ENCODE results near the gene GPNMB. TPM values are rescaled to one million over a fixed set of nuclear protein-coding genes. Genes with fewer than 3 reads are reported as not detected.

GPNMB gene
- polyA plus RNA-seq, 1 experiment: 54.5 TPM

GRCh38 chr7:23267357-23267756, 20.8 kb downstream of the GPNMB start:
- ChIA-PET POLR2A (no interaction called here), CTCF (interaction anchor here (1.7 kb wide), 1 partner anchor 196 kb away, joined by 3 read pairs; no protein-coding TSS in a partner anchor)
- H3K4me3 ChIP-seq (ENCODE audit: low read depth, low read length): no peak overlapping the region
- no peaks in the 10 kb centered on the region; the same call in 1 of the 2 replicates for H3K36me3 ChIP-seq (ENCODE audit: control insufficient read depth, insufficient read depth, low read length)
- TF ChIP-seq, protein P1, sequence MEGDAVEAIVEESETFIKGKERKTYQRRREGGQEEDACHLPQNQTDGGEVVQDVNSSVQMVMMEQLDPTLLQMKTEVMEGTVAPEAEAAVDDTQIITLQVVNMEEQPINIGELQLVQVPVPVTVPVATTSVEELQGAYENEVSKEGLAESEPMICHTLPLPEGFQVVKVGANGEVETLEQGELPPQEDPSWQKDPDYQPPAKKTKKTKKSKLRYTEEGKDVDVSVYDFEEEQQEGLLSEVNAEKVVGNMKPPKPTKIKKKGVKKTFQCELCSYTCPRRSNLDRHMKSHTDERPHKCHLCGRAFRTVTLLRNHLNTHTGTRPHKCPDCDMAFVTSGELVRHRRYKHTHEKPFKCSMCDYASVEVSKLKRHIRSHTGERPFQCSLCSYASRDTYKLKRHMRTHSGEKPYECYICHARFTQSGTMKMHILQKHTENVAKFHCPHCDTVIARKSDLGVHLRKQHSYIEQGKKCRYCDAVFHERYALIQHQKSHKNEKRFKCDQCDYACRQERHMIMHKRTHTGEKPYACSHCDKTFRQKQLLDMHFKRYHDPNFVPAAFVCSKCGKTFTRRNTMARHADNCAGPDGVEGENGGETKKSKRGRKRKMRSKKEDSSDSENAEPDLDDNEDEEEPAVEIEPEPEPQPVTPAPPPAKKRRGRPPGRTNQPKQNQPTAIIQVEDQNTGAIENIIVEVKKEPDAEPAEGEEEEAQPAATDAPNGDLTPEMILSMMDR (IDR thresholded peaks at IDR 0.05; ENCODE audit: insufficient read depth, low read depth, low read length): no peak
- DNase-seq (ENCODE audit: low read depth): no peak
- no peaks in the 10 kb centered on the region for H3K27me3 ChIP-seq (ENCODE audit: control insufficient read depth, insufficient read depth, low read length)

GRCh38 chr7:23268167-23268566, 21.6 kb downstream of the GPNMB start:
- CTCF ChIA-PET: interaction anchor here (0.8 to 1.7 kb wide), 4 partner anchors 9 to 195 kb away, joined by 3 to 5 read pairs (median 4); no protein-coding TSS in a partner anchor
- H3K27me3 ChIP-seq (ENCODE audit: control insufficient read depth, insufficient read depth, low read length): no peaks in the 10 kb centered on the region
- H3K4me3 ChIP-seq (ENCODE audit: low read depth, low read length): no peak overlapping the region
- POLR2A ChIA-PET: no interaction called here
- no peak for DNase-seq (ENCODE audit: low read depth)
- no peaks in the 10 kb centered on the region; the same call in 1 of the 2 replicates for H3K36me3 ChIP-seq (ENCODE audit: control insufficient read depth, insufficient read depth, low read length)
- TF ChIP-seq, protein P1 (IDR thresholded peaks at IDR 0.05; ENCODE audit: insufficient read depth, low read depth, low read length): no peak

DNA sequence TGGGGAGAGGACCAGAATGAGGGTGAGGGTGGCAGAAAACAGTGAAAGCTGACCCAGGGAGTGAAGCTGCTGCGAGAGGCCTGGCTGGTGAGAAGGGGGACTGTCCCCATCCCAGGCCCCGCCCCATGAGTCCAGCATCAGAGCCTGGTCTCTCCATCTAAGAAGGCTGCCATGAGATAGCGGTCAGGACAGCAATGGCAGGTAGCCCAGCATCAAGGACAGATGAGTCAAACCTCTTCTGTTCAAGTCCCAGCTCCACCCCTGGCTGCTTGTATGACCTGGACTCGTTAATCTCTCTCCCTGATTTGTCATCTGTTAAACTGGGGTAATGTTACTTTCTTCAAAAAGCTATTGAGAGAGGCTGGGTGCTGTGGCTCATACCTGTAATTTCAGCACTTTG, 22.2 kb downstream of the GPNMB start:
- no peaks in the 10 kb centered on the region for H3K27me3 ChIP-seq (ENCODE audit: control insufficient read depth, insufficient read depth, low read length)
- no peak overlapping the region for H3K4me3 ChIP-seq (ENCODE audit: low read depth, low read length)
- DNase-seq (ENCODE audit: low read depth): no peak
- no peaks in the 10 kb centered on the region; the same call in 1 of the 2 replicates for H3K36me3 ChIP-seq (ENCODE audit: control insufficient read depth, insufficient read depth, low read length)
- TF ChIP-seq, protein P1 (IDR thresholded peaks at IDR 0.05; ENCODE audit: insufficient read depth, low read depth, low read length): no peak
- POLR2A ChIA-PET: no interaction called here
- CTCF ChIA-PET: interaction anchor here (0.8 to 2.0 kb wide), 6 partner anchors 8 to 194 kb away, joined by 3 to 6 read pairs (median 4); no protein-coding TSS in a partner anchor

- ChIA-PET POLR2A (no interaction called here), CTCF (interaction anchor here (0.6 to 5.3 kb wide), 18 partner anchors 9 to 633 kb away, joined by 3 to 39 read pairs (median 6); no protein-coding TSS in a partner anchor)
- TF ChIP-seq, protein P1 (IDR thresholded peaks at IDR 0.05; ENCODE audit: insufficient read depth, low read depth, low read length): no peak
- Histone ChIP-seq H3K36me3 (ENCODE audit: control insufficient read depth, insufficient read depth, low read length) (no peaks in the 10 kb centered on the region; the same call in 1 of the 2 replicates), H3K4me3 (ENCODE audit: low read depth, low read length) (no peak overlapping the region), H3K27me3 (ENCODE audit: control insufficient read depth, insufficient read depth, low read length) (no peaks in the 10 kb centered on the region)
- DNase-seq (ENCODE audit: low read depth): no peak
These were observed 25.7 kb downstream of the GPNMB start for GRCh38 chr7:23272275-23272674.

- no peak overlapping the region for H3K4me3 ChIP-seq (ENCODE audit: low read depth, low read length)
- no peaks in the 10 kb centered on the region for H3K27me3 ChIP-seq (ENCODE audit: control insufficient read depth, insufficient read depth, low read length)
- POLR2A ChIA-PET: interaction anchor here (0.5 kb wide), 1 partner anchor 23 kb away, joined by 6 read pairs; no protein-coding TSS in a partner anchor
- CTCF ChIA-PET: interaction anchor here (0.6 to 5.3 kb wide), 30 partner anchors 9 to 436 kb away, joined by 3 to 39 read pairs (median 4); partner anchors contain the start of gene NUP42
- TF ChIP-seq, protein P1 (IDR thresholded peaks at IDR 0.05; ENCODE audit: insufficient read depth, low read depth, low read length): peak; percentile 91
- DNase-seq (ENCODE audit: low read depth): no peak
- no peaks in the 10 kb centered on the region; the same call in 1 of the 2 replicates for H3K36me3 ChIP-seq (ENCODE audit: control insufficient read depth, insufficient read depth, low read length)
These were observed 26.6 kb downstream of the GPNMB start for GRCh38 chr7:23273141-23273599.
